IPS-15b (cell line): ENCODE measurements around the gene MAOB.
"Not testable (repeated sequence)": the region's sequence is repeated elsewhere in the genome, so short reads cannot be mapped to it uniquely, and the experiment has no call there.

ENCODE experiments used
- H3K27me3 ChIP-seq: one replicate; pipeline ENCODE4 v1.6.1; 2013; ENCODE audit warnings: low read length; ENCODE audit not compliant: control insufficient read depth, insufficient read depth
- H3K36me3 ChIP-seq: one replicate; pipeline ENCODE4 v1.6.1; 2013; ENCODE audit warnings: low read length; ENCODE audit not compliant: control insufficient read depth, insufficient read depth
- H3K4me1 ChIP-seq: one replicate; pipeline ENCODE4 v1.6.1; 2013; ENCODE audit warnings: mild to moderate bottlenecking, low read length; ENCODE audit not compliant: control insufficient read depth, insufficient read depth
- H3K4me3 ChIP-seq: one replicate; pipeline ENCODE4 v1.5.1; 2013; ENCODE audit warnings: low read depth, low read length
- H3K9ac ChIP-seq: one replicate; pipeline ENCODE4 v1.6.1; 2013; ENCODE audit warnings: low read depth, mild to moderate bottlenecking, low read length
- H3K9me3 ChIP-seq: one replicate; pipeline ENCODE4 v1.6.1; 2013; ENCODE audit warnings: mild to moderate bottlenecking, low read length; ENCODE audit not compliant: control insufficient read depth, insufficient read depth

The MAOB gene

DNA sequence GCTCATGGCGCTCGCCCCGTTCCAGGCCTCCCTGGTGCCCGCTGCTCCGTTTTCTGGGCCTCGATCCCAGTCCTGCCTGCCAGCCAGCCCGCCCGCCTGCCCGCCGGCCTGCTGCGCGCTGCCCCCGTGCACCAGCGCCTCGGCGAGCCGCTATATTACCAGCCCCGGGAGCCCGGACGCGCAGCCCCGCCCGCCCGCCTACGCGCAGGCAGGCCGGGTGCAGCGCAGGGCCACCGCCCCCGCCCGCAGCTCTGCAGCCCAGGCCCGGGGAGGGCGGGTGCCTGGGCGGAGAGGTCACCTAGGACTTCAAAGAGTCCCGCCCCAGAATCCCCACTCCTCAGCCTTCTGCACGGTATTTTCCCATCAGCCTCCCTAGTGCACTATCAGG is at the start of gene MAOB:
Gene MAOB, minus strand, starts transcription at position 157 of the 388 bp plus-strand sequence. Its CDS starts 151 bp downstream, at position 6.
- Histone ChIP-seq H3K9me3 (no peaks in the 10 kb centered on the region), H3K36me3 (no peaks in the 10 kb centered on the region), H3K4me3 (no peak within 1 kb of the TSS), H3K27me3 (peaks cover 19% of the 10 kb centered on the region), H3K4me1 (no peaks in the 10 kb centered on the region), H3K9ac (no peak within 1 kb of the TSS)

DNA sequence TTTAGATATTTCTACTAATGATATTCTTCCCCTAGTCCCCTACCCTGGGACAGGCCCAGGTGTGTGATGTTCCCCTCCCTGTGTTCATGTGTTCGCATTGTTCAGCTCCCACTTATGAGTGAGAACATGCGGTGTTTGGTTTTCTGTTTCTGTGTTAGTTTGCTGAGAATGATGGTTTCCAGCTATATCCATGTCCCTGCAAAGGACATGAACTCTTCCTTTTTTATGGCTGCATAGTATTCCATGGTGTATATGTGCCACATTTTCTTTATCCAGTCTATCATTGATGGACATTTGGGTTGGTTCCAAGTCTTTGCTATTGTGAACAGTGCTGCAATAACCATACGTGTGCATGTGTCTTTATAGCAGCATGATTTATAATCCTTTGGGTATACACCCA is 39.8 kb upstream of the MAOB start:
- H3K36me3 ChIP-seq, H3K4me3 ChIP-seq: not testable (repeated sequence)

GRCh38 chrX:43910772-43911171 is 28.5 kb upstream of the MAOB start:
- not testable (repeated sequence) for H3K4me1 ChIP-seq, H3K9ac ChIP-seq, H3K36me3 ChIP-seq, H3K9me3 ChIP-seq, H3K4me3 ChIP-seq, H3K27me3 ChIP-seq

More for the DNA sequence above, 39.8 kb upstream of the MAOB start:
- not testable (repeated sequence) for H3K27me3 ChIP-seq, H3K9ac ChIP-seq, H3K9me3 ChIP-seq, H3K4me1 ChIP-seq

DNA sequence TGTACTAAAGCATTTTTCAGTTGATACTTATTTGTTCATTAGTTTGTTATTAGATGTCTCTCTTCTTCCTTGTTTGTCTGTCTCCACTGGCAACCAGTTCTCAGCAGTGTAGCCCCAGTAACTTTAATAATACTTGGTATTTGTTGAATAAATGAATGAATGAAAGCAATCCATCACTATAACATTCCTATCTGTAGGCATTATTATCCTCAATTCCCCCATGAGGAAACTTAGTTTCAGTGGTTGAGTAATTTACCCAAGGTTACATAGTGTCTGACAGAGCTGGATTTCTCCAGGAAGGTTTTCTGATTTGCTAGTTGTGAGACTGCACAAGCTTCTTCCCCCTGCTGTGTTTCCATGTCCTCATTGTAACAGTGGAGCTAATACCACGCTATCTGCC is 27.8 kb upstream of the MAOB start:
- Histone ChIP-seq H3K9ac (no peak overlapping the region), H3K27me3 (no peaks in the 10 kb centered on the region), H3K36me3 (no peaks in the 10 kb centered on the region), H3K4me1 (no peaks in the 10 kb centered on the region), H3K9me3 (no peaks in the 10 kb centered on the region), H3K4me3 (no peak overlapping the region)

DNA sequence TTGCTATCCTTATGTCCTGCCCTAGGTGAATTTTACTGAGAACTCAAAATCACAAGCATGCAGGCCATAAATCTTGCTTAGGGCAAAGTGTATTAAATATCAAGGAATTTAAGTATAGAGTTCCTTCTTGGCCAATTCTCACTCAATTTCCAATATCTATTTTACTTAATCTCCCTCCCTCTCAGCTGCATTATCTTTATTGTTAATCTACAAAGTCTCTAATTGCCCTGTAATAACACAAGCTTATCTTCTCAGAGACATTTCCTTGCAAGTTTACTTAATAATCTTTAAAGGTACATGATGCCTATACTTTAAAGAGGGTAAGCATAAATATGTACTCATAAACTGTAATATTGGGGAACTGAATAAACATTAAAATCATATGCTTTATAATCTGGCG is 26.9 kb upstream of the MAOB start:
- Histone ChIP-seq H3K27me3 (no peaks in the 10 kb centered on the region), H3K9me3 (no peaks in the 10 kb centered on the region), H3K4me1 (no peaks in the 10 kb centered on the region), H3K4me3 (no peak overlapping the region), H3K9ac (no peak overlapping the region), H3K36me3 (no peaks in the 10 kb centered on the region)

GRCh38 chrX:43899878-43900815 is 17.9 kb upstream of the MAOB start:
- no peak overlapping the region for H3K9ac ChIP-seq
- H3K4me1 ChIP-seq, result no peaks in the 10 kb centered on the region
- no peaks in the 10 kb centered on the region for H3K9me3 ChIP-seq
- no peaks in the 10 kb centered on the region for H3K27me3 ChIP-seq
- no peak overlapping the region for H3K4me3 ChIP-seq
- H3K36me3 ChIP-seq, result no peaks in the 10 kb centered on the region

GRCh38 chrX:43898406-43899035 is 16.3 kb upstream of the MAOB start:
- no peaks in the 10 kb centered on the region for H3K4me1 ChIP-seq
- H3K27me3 ChIP-seq, result no peaks in the 10 kb centered on the region
- H3K9me3 ChIP-seq, result no peaks in the 10 kb centered on the region
- H3K4me3 ChIP-seq, result no peak overlapping the region
- H3K9ac ChIP-seq, result no peak overlapping the region
- no peaks in the 10 kb centered on the region for H3K36me3 ChIP-seq

DNA sequence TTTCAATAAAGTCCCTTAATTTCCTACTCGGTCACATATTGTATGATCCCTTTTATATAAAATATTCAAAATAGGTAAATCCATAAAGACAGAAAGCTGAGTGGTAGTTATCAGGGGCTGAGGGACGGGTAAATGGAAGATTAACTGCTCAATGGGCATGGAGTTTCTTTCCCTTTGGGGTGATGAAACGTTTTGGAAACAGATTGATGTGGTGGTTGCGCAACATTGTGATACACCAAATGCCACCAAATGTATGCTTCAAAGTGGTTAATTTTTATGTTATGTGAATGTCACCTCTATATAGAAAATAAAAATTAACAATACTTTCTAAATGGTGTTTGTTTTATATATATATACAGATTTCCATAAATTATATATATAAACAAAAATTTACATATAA is 15.0 kb upstream of the MAOB start:
- no peaks in the 10 kb centered on the region for H3K4me1 ChIP-seq
- no peaks in the 10 kb centered on the region for H3K9me3 ChIP-seq
- H3K27me3 ChIP-seq, result no peaks in the 10 kb centered on the region
- no peak overlapping the region for H3K4me3 ChIP-seq
- no peaks in the 10 kb centered on the region for H3K36me3 ChIP-seq
- H3K9ac ChIP-seq, result no peak overlapping the region

GRCh38 chrX:43892336-43892870 is 10.2 kb upstream of the MAOB start:
- H3K4me3 ChIP-seq, result no peak overlapping the region
- H3K4me1 ChIP-seq, result no peaks in the 10 kb centered on the region
- H3K36me3 ChIP-seq, result no peaks in the 10 kb centered on the region
- H3K27me3 ChIP-seq, result no peaks in the 10 kb centered on the region
- H3K9me3 ChIP-seq, result no peaks in the 10 kb centered on the region
- no peak overlapping the region for H3K9ac ChIP-seq

- Histone ChIP-seq H3K36me3 (no peaks in the 10 kb centered on the region), H3K4me3 (no peak overlapping the region), H3K27me3 (peaks cover 19% of the 10 kb centered on the region)
Observed at GRCh38 chrX:43885617-43886016, 3.4 kb upstream of the MAOB start.

GRCh38 chrX:43881410-43882293 is 598 bp downstream of the MAOB start:
- no peak overlapping the region for H3K4me3 ChIP-seq
- no peak overlapping the region for H3K9ac ChIP-seq
- H3K36me3 ChIP-seq, result no peaks in the 10 kb centered on the region
- H3K4me1 ChIP-seq, result no peaks in the 10 kb centered on the region
- H3K9me3 ChIP-seq, result peaks cover 3% of the 10 kb centered on the region
- peaks cover 19% of the 10 kb centered on the region for H3K27me3 ChIP-seq

More at GRCh38 chrX:43885617-43886016, 3.4 kb upstream of the MAOB start:
- H3K9me3 ChIP-seq, result no peaks in the 10 kb centered on the region
- H3K9ac ChIP-seq, result no peak overlapping the region
- no peaks in the 10 kb centered on the region for H3K4me1 ChIP-seq
